ENCODE results near the gene ITPR1. TPM values are rescaled to one million over a fixed set of nuclear protein-coding genes. Genes with fewer than 3 reads are reported as not detected.

The ITPR1 gene
- total RNA-seq, 2 donors from 2014 or later = 7.0 to 18.2 TPM

DNA sequence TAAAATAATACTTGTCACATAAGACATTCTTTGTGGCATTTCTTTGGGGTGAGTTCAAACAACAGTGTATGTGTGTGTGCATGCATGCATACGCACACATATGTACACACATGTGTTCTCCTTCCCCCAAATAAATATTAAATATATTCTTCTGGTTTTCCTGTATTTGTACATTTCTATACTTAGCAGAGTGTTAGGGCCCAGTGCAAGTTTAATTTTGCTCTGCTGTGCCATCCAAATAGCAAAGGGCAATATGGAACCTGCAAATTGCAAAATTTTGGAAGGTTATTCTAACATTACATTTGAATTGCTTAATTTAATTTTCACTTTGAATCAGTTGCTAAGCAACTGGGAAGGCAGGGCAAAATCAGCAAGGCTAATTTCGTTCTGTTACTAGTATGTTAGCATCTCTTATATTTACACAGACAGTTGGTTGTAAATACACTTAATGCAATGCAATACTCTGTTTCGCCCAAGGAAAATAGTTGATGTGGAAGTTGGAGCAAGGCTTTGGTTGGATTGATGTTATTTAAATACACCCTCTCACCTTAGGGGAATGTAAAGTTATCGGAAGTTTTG, 130.4 kb downstream of the ITPR1 start:
- H3K27ac ChIP-seq = no peak overlapping the region
- no peak for TF ChIP-seq CTCF (IDR thresholded peaks at IDR 0.05)
- intact Hi-C loops (cut with DNase I) = no loop called here
- DNase-seq = no peak
- no peak overlapping the region for H3K9ac ChIP-seq (ENCODE audit: low read depth in 2 of 2, low read length in 2 of 2)
- H3K36me3 ChIP-seq = no peaks in the 10 kb centered on the region
- no peaks in the 10 kb centered on the region for H3K4me1 ChIP-seq
- no peaks in the 10 kb centered on the region for H3K9me3 ChIP-seq
- no peaks in the 10 kb centered on the region for H3K27me3 ChIP-seq
- H3K4me3 ChIP-seq = no peak overlapping the region

GRCh38 chr3:4627651-4628375, 134.7 kb downstream of the ITPR1 start:
- no peaks in the 10 kb centered on the region for H3K36me3 ChIP-seq
- no peak for DNase-seq
- TF ChIP-seq CTCF (IDR thresholded peaks at IDR 0.05) = no peak
- H3K9me3 ChIP-seq = no peaks in the 10 kb centered on the region
- no peak overlapping the region for H3K4me3 ChIP-seq
- no peak overlapping the region for H3K9ac ChIP-seq (ENCODE audit: low read depth in 2 of 2, low read length in 2 of 2)
- H3K4me1 ChIP-seq = no peaks in the 10 kb centered on the region
- H3K27ac ChIP-seq = no peak overlapping the region
- intact Hi-C loops (cut with DNase I) = no loop called here
- no peaks in the 10 kb centered on the region for H3K27me3 ChIP-seq

DNA sequence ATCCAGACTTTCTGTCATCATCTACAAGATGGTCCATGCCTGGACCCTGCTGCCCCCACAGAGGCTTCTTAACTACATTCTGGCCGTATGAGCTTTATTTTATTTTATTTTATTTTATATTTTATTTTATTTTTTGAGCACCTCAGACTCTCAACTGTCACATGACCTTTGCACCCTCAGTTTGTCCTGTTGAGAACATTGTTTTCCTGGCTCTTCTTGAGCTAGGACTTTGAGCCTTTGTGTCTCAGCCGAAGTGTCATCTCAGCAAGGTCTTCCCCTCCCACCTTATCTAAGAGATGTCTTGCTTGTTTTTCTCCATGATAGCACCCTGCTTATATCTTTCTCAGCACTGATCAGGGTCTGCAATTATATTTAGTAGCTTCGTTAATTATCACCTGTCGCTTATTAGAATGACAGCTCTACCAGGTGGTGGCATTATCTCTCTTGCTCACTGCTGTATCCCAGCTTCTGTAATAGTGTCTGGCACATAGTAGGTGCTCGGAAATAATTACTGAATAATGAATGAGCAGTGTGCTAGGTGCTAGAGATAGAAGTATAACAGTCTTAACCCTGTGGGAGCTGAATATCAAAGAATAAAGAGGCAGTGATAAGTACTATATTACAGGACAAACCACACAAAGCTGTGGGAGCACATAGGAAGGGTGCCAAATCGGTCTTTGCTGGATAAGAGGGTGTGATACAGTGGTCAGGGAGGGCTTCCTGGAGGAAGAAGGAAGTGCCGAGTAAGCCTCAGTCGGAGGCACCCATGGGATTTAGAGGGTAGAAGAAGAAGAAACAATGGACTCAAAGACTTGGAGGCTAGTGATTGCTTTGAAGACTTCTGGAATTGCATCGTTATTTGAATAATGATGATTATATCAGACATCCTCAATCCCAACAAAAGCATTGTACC, 136.2 kb downstream of the ITPR1 start:
- no peak overlapping the region for H3K4me3 ChIP-seq
- no peak overlapping the region for H3K9ac ChIP-seq (ENCODE audit: low read depth in 2 of 2, low read length in 2 of 2)
- intact Hi-C loops (cut with DNase I) = loop anchor here (5.0 kb wide), 1 partner anchor 277 kb away; no protein-coding TSS in a partner anchor

GRCh38 chr3:4633078-4634004, 140.2 kb downstream of the ITPR1 start:
- Histone ChIP-seq H3K4me1 (no peaks in the 10 kb centered on the region), H3K9me3 (no peaks in the 10 kb centered on the region), H3K27me3 (no peaks in the 10 kb centered on the region), H3K36me3 (no peaks in the 10 kb centered on the region), H3K9ac (ENCODE audit: low read depth in 2 of 2, low read length in 2 of 2) (no peak overlapping the region), H3K27ac (no peak overlapping the region), H3K4me3 (no peak overlapping the region)
- DNase-seq = no peak
- intact Hi-C loops (cut with DNase I) = loop anchor here (5.0 kb wide), 1 partner anchor 281 kb away; no protein-coding TSS in a partner anchor
- TF ChIP-seq CTCF (IDR thresholded peaks at IDR 0.05) = peak; percentile 85

More for the DNA sequence above, 136.2 kb downstream of the ITPR1 start:
- H3K27ac ChIP-seq = no peak overlapping the region
- no peaks in the 10 kb centered on the region for H3K4me1 ChIP-seq
- no peaks in the 10 kb centered on the region for H3K36me3 ChIP-seq
- DNase-seq = no peak
- no peaks in the 10 kb centered on the region for H3K9me3 ChIP-seq
- no peak for TF ChIP-seq CTCF (IDR thresholded peaks at IDR 0.05)
- H3K27me3 ChIP-seq = no peaks in the 10 kb centered on the region
